GM12865 (cell line): ENCODE data around the gene HAAO.
"Not testable (repeated sequence)": the region's sequence is repeated elsewhere in the genome, so short reads cannot be mapped to it uniquely, and the experiment has no call there.

ENCODE experiments used
- DNase-seq: peaks from one replicate; pipeline ENCODE4 v3.0.0; 2010; ENCODE audit warnings: low read depth
- H3K4me3 ChIP-seq: 2 replicates; pipeline ENCODE4 v1.5.1; 2011; ENCODE audit warnings: mild to moderate bottlenecking, low read depth, low read length, control low read depth
- TF ChIP-seq, protein P1 (sequence below): IDR thresholded peaks from 2 replicates; pipeline ENCODE4 v1.5.1; 2011; ENCODE audit warnings: low read length, control low read depth, low read depth, inconsistent platforms; ENCODE audit not compliant: insufficient read depth; ENCODE audit errors: missing control alignments

Gene HAAO

DNA sequence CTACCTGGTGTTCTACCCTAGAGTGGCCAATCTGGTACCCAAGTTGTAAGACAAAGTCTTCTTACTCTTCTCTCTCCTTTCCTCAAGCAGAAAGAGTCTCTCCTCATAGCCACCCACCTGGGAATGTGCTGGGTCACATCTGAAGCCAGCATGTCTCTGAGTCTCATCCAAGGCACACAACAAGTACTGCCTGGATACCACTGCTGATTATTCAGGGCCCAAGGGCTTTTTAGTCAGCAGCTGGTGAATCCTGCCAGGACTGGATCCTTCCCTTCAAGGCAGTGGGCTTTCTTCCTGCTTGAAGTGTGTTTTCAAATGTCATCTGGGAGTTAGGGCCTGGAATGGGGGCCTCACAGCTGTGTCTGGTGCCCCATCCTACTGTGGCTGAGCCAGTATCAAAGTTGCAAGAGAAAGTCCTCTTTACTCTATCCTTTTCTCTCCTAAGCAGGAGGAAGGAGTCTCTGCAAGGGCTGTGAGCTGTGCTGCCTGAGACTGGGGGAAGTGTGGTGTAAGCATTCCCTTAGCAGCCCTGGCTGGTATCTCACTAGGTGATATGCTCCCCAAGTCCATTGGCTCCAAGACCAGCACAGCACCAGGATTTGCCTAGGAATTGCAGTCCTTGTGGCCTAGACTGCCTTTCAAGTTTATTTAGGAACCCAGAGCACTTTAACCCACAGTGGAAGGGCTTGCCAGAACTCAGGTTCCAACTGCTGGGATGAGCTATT lies 55.6 kb downstream of the HAAO start:
- no peak overlapping the region for H3K4me3 ChIP-seq
- TF ChIP-seq, protein P1, sequence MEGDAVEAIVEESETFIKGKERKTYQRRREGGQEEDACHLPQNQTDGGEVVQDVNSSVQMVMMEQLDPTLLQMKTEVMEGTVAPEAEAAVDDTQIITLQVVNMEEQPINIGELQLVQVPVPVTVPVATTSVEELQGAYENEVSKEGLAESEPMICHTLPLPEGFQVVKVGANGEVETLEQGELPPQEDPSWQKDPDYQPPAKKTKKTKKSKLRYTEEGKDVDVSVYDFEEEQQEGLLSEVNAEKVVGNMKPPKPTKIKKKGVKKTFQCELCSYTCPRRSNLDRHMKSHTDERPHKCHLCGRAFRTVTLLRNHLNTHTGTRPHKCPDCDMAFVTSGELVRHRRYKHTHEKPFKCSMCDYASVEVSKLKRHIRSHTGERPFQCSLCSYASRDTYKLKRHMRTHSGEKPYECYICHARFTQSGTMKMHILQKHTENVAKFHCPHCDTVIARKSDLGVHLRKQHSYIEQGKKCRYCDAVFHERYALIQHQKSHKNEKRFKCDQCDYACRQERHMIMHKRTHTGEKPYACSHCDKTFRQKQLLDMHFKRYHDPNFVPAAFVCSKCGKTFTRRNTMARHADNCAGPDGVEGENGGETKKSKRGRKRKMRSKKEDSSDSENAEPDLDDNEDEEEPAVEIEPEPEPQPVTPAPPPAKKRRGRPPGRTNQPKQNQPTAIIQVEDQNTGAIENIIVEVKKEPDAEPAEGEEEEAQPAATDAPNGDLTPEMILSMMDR = no peak
- DNase-seq = no peak

DNA sequence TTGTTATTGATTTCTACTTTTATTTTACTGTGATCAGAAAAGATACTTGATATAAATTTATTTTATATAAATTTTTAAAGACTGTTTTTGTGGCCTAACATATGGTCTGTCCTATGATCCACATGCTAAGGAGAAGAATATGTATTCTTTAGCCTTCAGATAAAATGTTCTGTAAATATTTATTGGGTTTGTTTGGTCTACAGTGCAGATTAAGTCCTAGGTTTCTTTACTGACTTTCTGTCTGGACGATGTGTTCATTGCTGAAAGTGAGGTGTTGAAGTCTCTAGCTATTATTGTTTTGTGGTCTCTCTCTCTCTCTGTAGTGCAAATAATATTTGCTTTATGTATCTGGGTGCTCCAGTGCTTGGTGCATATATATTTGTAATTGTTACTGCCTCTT lies 58.5 kb downstream of the HAAO start:
- TF ChIP-seq, protein P1 = no peak
- no peak for DNase-seq
- H3K4me3 ChIP-seq = no peak overlapping the region

DNA sequence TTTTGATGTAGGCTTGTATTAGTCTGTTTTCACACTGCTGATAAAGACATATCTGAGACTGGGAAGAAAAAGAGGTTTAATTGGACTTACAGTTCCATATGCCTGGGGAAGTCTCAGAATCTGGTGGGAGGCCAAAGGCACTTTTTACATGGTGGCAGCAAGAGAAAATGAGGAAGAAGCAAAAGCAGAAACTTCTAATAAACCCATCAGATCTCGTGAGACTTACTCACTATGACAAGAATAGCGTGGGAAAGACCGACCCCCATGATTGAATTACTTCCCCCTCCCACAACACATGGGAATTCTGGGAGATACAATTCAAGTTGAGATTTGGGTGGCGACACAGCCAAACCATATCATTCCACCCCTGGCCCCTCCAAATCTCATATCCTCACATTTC lies 61.1 kb downstream of the HAAO start:
- not testable (repeated sequence) for DNase-seq, H3K4me3 ChIP-seq

GRCh38 chr2:42726680-42727079 lies 65.7 kb downstream of the HAAO start:
- TF ChIP-seq, protein P1 = no peak
- no peak for DNase-seq
- no peak overlapping the region for H3K4me3 ChIP-seq

DNA sequence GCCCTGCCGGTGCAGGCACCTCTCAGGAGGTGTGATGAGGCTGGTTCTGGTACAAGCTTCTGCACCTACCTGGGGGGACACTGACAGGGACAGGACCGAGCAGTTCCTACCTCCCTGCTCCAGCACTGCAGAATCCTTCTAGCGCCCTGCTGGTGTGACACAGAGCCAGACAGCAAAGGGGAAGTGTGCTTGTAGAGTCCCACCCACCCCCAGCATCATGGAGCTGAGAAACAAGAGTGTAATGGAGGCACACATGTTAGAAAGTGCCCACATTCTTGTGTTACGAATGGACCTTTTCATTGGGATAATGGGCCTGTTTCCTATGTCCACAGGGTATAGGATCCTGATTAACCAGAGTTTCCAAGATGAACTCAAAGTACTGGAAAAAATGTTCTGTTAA lies 66.7 kb downstream of the HAAO start:
- TF ChIP-seq, protein P1 = no peak
- no peak for DNase-seq
- H3K4me3 ChIP-seq = no peak overlapping the region

DNA sequence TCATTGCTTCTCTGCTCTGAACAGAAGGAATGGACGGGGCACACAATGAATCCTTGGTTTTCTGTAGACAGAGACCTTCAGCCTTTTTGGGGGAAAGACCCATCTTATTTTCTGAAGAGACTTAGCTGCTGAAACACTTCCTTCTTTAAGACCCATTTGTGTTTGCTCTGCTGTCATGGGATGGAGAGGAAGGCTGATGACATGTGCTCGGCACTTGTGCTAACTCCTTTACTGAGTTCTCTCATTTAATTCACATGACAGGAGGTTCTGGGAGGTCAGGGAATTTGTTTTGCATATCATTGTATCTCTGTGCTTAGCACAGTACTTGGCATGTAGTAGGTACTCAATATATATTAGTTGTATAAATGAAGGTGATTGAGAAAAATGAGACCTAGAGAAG lies 67.5 kb downstream of the HAAO start:
- no peak for DNase-seq
- no peak overlapping the region for H3K4me3 ChIP-seq
- TF ChIP-seq, protein P1 = no peak

DNA sequence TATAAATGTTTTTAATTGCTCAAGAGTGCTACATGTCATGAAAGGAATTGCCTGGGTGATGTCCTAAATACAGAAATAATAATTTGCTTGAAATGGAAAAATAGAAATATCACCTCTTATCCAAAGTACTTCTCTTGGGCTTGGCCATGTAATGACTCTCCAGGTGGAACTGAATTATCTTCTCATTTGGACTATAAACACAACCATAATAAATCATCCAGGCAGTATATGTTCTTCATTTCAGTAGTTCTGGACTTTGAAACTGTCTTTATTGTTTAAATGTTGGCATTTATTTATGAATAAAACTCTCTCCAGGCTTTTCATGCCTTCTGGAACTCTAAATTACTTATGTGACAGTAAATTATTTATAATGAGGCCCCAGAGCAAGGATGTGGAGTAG lies 68.9 kb downstream of the HAAO start:
- no peak for DNase-seq
- TF ChIP-seq, protein P1 = no peak
- no peak overlapping the region for H3K4me3 ChIP-seq
